Endothelial cell of umbilical vein (primary cell): ENCODE measurements around the gene GTF3C1. TPM values are rescaled to one million over a fixed set of nuclear protein-coding genes. Genes with fewer than 3 reads are reported as not detected.

ENCODE experiments used
- BruUV-seq: library from RNA; stranded (reverse); fragments of 400-500 nt; replicated peaks from 2 replicates; lab custom pipeline; 2021; lab: Mats Ljungman, UMichigan
- CTCF ChIA-PET: fragments of 300-600, 350-600 bp; sonication (Branson Sonifier 250); formaldehyde crosslinking; loops from one replicate; lab custom pipeline; 2021; ENCODE audit warnings: antibody characterized with exemption, inconsistent platforms; lab: Charles Lee
- POLR2A ChIA-PET: fragments of 300-600, 350-600 bp; sonication (Branson Sonifier 250); formaldehyde crosslinking; loops from one replicate; lab custom pipeline; 2021; ENCODE audit warnings: antibody characterized with exemption, inconsistent platforms; lab: Charles Lee
- DNase-seq: peaks from one replicate; pipeline ENCODE4 v3.0.0-alpha.2; 2011; ENCODE audit warnings: low read depth, low spot score
- FAIRE-seq: peaks from 2 replicates; lab custom pipeline; 2011; peaks lifted over from hg19 to GRCh38; lab: Jason Lieb, UNC
- H2AFZ ChIP-seq: 2 replicates; pipeline ENCODE4 v1.6.0; 2012; ENCODE audit warnings: low read depth, low read length, control low read depth, inconsistent platforms
- H3K27ac ChIP-seq: 2 replicates; pipeline ENCODE4 v1.5.1; 2011; ENCODE audit warnings: low read depth, mild to moderate bottlenecking, control low read depth, low read length, moderate library complexity; ENCODE audit not compliant: insufficient read depth
- H3K27me3 ChIP-seq, 2 experiments: 2 replicates each; pipeline versions ENCODE4 v1.6.0 to v1.6.1; 2011; ENCODE audit warnings: low read length in 2 of 2, mixed read lengths in 1 of 2; ENCODE audit not compliant: control insufficient read depth in 2 of 2, insufficient read depth in 2 of 2
- H3K36me3 ChIP-seq, 2 experiments: 2 replicates in 1 of 2; 3 replicates in 1 of 2; pipeline ENCODE4 v1.5.1; 2011; ENCODE audit warnings: low read length in 2 of 2, mild to moderate bottlenecking in 1 of 2, moderate library complexity in 1 of 2; ENCODE audit not compliant: control insufficient read depth in 2 of 2, insufficient read depth in 2 of 2; ENCODE audit errors: extremely low read depth in 1 of 2
- H3K4me1 ChIP-seq: 3 replicates; pipeline ENCODE4 v1.5.1; 2011; ENCODE audit warnings: mild to moderate bottlenecking, low read length; ENCODE audit not compliant: control insufficient read depth, insufficient read depth; ENCODE audit errors: extremely low read depth
- H3K4me2 ChIP-seq: 2 replicates; pipeline ENCODE4 v1.6.1; 2011; ENCODE audit warnings: low read length, control low read depth, mixed read lengths; ENCODE audit not compliant: insufficient read depth
- H3K4me3 ChIP-seq, 3 experiments: fragments of 200-600 bp in 1 of 3; sonication (generic), shearing (Covaris generic) in 1 of 3; replicated peaks in 1 of 3; 2 replicates each; pipeline ENCODE4 v1.5.1; 2011 to 2016; ENCODE audit warnings: control low read depth in 3 of 3, low read length in 3 of 3, mild to moderate bottlenecking in 2 of 3, inconsistent platforms in 1 of 3, low read depth in 1 of 3, moderate library complexity in 1 of 3; ENCODE audit not compliant: insufficient read depth in 1 of 3
- H3K79me2 ChIP-seq: 2 replicates; pipeline ENCODE4 v1.6.0; 2012; ENCODE audit warnings: low read length, inconsistent platforms; ENCODE audit not compliant: control insufficient read depth, insufficient read depth
- H3K9ac ChIP-seq: replicated peaks from 2 replicates; pipeline ENCODE3; 2011; ENCODE audit warnings: low read length, control low read depth; ENCODE audit not compliant: insufficient read depth; ENCODE audit errors: extremely low read depth
- H3K9me1 ChIP-seq: replicated peaks from 3 replicates; pipeline ENCODE4 v1.6.0; 2011; ENCODE audit warnings: mild to moderate bottlenecking, low read length; ENCODE audit not compliant: control insufficient read depth, insufficient read depth; ENCODE audit errors: extremely low read depth
- H3K9me3 ChIP-seq: replicated peaks from 2 replicates; pipeline ENCODE4 v1.5.1; 2012; ENCODE audit warnings: low read length, inconsistent platforms; ENCODE audit not compliant: control insufficient read depth, insufficient read depth
- H4K20me1 ChIP-seq: replicated peaks from 2 replicates; pipeline ENCODE3; 2011; ENCODE audit warnings: mild to moderate bottlenecking, low read length; ENCODE audit not compliant: control insufficient read depth, insufficient read depth; ENCODE audit errors: extremely low read depth
- EZH2 ChIP-seq: IDR thresholded peaks from 2 replicates; pipeline ENCODE4 v1.6.1; 2012; ENCODE audit warnings: borderline replicate concordance, low read depth, mild to moderate bottlenecking, moderate library complexity, low read length, inconsistent platforms; ENCODE audit not compliant: severe bottlenecking
- FOS ChIP-seq: IDR thresholded peaks from 2 replicates; pipeline ENCODE4 v1.6.1; 2011; ENCODE audit warnings: mild to moderate bottlenecking, low read length, moderate library complexity, borderline replicate concordance; ENCODE audit not compliant: insufficient read depth
- GATA2 ChIP-seq: IDR thresholded peaks from 2 replicates; pipeline ENCODE4 v1.7.0; 2011; ENCODE audit warnings: low read depth, mild to moderate bottlenecking, moderate library complexity, mixed read lengths, low read length; ENCODE audit not compliant: insufficient read length, insufficient read depth
- JUN ChIP-seq: IDR thresholded peaks from 2 replicates; pipeline ENCODE4 v1.6.1; 2011; ENCODE audit warnings: borderline replicate concordance, low read depth; ENCODE audit not compliant: insufficient read length, insufficient read depth
- MAX ChIP-seq: IDR thresholded peaks from 2 replicates; pipeline ENCODE4 v1.6.1; 2011; ENCODE audit not compliant: insufficient read depth, insufficient read length
- MYC ChIP-seq: IDR thresholded peaks from one replicate; pipeline ENCODE4 v1.6.1; 2011; ENCODE audit warnings: mild to moderate bottlenecking, low read depth, low read length
- POLR2A ChIP-seq: IDR thresholded peaks from 2 replicates; pipeline ENCODE4 v1.6.1; 2012; ENCODE audit warnings: low read depth, mild to moderate bottlenecking, control low read depth, low read length
- POLR2AphosphoS5 ChIP-seq: IDR thresholded peaks from 2 replicates; pipeline ENCODE4 v1.6.1; 2012; ENCODE audit warnings: low read depth, mild to moderate bottlenecking, control low read depth, low read length, moderate library complexity; ENCODE audit not compliant: insufficient read depth
- dilution Hi-C: fragments of 300-500 bp; cut with MboI; formaldehyde crosslinking; loops from one replicate; pipeline ENCODE4 v1.15.0; 2019; ENCODE audit warnings: low sequenced_read_pairs; ENCODE audit not compliant: extremely low pct_ligation_motif_present
- intact Hi-C: fragments of 100-400 bp; cut with micrococcal nuclease; formaldehyde crosslinking; loops from one replicate; pipeline ENCODE4 v1.10.0; 2022
- polyA plus RNA-seq, 4 experiments: library from polyadenylated mRNA; depleted of rRNA in 3 of 4; stranded (reverse) in 3 of 4; unstranded in 1 of 4; fragments of >200 nt; gene quantifications; 2 replicates each; pipeline versions ENCODE4 v1.2.1 to v1.2.3, GENCODE V29; 2011 to 2012; ENCODE audit warnings: missing spikeins in 1 of 4
- total RNA-seq: library from RNA; stranded (reverse); gene quantifications from 2 replicates; pipeline ENCODE4 v1.2.3, GENCODE V29; 2021
- TF ChIP-seq, protein P1 (sequence below), 2 donors: IDR thresholded peaks; 1 replicate in 1 of 2; 2 replicates in 1 of 2; pipeline ENCODE4 v1.5.1; 2011; ENCODE audit warnings: low read length in 2 of 2, mild to moderate bottlenecking in 2 of 2, moderate library complexity in 2 of 2, control low read depth in 1 of 2, inconsistent platforms in 1 of 2, low read depth in 1 of 2; ENCODE audit not compliant: insufficient read depth in 1 of 2; ENCODE audit errors: extremely low read depth in 1 of 2

GTF3C1 gene
- total and polyA plus RNA-seq, 2 donors (not counting 3 experiments of a cell fraction or from before 2014, with no cell fraction given): 58.1 to 86.1 TPM

GRCh38 chr16:27485811-27486210 is 63.9 kb downstream of the GTF3C1 start:
- dilution Hi-C loops: no loop called here
- no peak overlapping the region for H3K27ac ChIP-seq
- no peaks in the 10 kb centered on the region for H3K4me1 ChIP-seq
- BruUV-seq: no TSS peak
- ChIA-PET CTCF (interaction anchor here (1.2 kb wide), 1 partner anchor 10 kb away, joined by 3 read pairs; no protein-coding TSS in a partner anchor), POLR2A (interaction anchor here (0.6 kb wide), 1 partner anchor 24 kb away, joined by 8 read pairs; no protein-coding TSS in a partner anchor)
- H4K20me1 ChIP-seq: no peaks in the 10 kb centered on the region
- FAIRE-seq (no peak), DNase-seq (no peak)
- TF ChIP-seq POLR2AphosphoS5 (no peak), JUN (no peak), MAX (no peak), GATA2 (no peak), EZH2 (no peak), POLR2A (no peak), FOS (no peak), MYC (no peak)
- TF ChIP-seq, protein P1, sequence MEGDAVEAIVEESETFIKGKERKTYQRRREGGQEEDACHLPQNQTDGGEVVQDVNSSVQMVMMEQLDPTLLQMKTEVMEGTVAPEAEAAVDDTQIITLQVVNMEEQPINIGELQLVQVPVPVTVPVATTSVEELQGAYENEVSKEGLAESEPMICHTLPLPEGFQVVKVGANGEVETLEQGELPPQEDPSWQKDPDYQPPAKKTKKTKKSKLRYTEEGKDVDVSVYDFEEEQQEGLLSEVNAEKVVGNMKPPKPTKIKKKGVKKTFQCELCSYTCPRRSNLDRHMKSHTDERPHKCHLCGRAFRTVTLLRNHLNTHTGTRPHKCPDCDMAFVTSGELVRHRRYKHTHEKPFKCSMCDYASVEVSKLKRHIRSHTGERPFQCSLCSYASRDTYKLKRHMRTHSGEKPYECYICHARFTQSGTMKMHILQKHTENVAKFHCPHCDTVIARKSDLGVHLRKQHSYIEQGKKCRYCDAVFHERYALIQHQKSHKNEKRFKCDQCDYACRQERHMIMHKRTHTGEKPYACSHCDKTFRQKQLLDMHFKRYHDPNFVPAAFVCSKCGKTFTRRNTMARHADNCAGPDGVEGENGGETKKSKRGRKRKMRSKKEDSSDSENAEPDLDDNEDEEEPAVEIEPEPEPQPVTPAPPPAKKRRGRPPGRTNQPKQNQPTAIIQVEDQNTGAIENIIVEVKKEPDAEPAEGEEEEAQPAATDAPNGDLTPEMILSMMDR (IDR thresholded peaks at IDR 0.05; ENCODE audit: extremely low read depth in 1 of 2, insufficient read depth in 1 of 2, low read depth in 1 of 2, low read length in 2 of 2): no peak
- no peaks in the 10 kb centered on the region for H3K27me3 ChIP-seq
- H3K9me1 ChIP-seq: no peaks in the 10 kb centered on the region
- H3K9ac ChIP-seq: no peak overlapping the region
- H3K4me2 ChIP-seq: no peak overlapping the region
- H2AFZ ChIP-seq: no peak overlapping the region
- intact Hi-C loops: no loop called here
- H3K36me3 ChIP-seq: peaks cover 23 to 69% of the 10 kb centered on the region in 2 experiments
- H3K9me3 ChIP-seq: no peaks in the 10 kb centered on the region
- H3K4me3 ChIP-seq: no peak overlapping the region
- no peaks in the 10 kb centered on the region for H3K79me2 ChIP-seq
